NCI-H146 treated with DMSO at 0.1 percent for 48 hours (cell line): Measurements from ENCODE around the gene SHROOM3.

Experiments
- DNase-seq: peaks from one replicate; lab custom pipeline; 2025; ENCODE audit not compliant: unreplicated experiment; lab: John Stamatoyannopoulos, UW

SHROOM3 gene

DNA sequence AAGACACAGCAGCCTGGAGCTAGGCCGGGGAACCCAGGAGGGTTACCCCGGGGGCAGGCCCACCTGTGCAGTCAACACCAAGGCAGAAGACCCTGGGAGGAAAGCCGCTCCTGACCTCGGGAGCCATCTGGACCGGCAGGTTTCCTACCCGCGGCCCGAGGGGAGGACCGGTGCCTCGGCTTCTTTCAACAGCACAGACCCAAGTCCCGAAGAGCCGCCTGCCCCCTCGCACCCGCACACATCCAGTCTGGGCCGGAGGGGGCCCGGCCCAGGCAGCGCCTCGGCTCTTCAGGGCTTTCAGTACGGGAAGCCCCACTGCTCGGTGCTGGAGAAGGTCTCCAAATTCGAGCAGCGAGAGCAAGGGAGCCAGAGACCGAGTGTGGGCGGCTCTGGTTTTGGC, 305.2 kb downstream of the SHROOM3 start:
- DNase-seq, result no peak

DNA sequence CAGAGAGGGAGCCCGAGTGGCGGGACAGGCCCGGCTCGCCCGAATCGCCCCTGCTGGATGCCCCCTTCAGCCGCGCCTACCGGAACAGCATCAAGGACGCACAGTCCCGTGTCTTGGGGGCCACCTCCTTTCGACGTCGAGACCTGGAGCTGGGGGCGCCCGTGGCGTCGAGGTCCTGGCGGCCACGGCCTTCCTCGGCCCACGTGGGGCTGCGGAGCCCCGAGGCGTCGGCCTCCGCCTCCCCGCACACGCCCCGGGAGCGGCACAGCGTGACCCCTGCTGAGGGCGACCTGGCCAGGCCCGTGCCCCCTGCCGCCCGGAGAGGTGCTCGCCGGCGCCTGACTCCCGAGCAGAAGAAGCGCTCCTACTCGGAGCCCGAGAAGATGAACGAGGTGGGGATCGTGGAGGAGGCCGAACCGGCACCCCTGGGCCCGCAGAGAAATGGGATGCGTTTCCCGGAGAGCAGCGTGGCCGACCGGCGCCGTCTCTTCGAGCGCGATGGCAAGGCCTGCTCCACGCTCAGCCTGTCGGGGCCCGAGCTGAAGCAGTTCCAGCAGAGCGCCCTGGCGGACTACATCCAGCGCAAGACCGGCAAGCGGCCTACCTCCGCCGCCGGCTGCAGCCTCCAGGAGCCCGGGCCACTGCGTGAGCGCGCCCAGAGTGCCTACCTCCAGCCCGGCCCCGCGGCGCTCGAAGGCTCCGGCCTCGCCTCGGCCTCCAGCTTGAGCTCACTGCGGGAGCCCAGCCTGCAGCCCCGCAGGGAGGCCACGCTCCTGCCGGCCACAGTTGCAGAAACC, 306.0 kb downstream of the SHROOM3 start:
- DNase-seq, result no peak

DNA sequence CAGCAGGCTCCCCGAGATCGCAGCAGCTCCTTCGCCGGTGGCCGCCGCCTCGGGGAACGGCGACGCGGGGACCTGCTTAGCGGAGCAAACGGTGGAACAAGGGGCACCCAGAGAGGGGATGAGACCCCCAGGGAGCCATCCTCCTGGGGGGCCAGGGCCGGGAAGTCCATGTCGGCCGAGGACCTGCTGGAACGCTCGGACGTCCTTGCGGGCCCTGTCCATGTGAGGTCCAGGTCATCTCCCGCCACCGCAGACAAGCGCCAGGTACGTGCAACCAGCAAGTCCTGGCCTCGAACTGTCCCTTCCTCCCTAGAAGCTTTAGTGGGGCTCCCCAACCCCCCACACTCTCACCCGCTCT, 306.6 kb downstream of the SHROOM3 start:
- no peak for DNase-seq

DNA sequence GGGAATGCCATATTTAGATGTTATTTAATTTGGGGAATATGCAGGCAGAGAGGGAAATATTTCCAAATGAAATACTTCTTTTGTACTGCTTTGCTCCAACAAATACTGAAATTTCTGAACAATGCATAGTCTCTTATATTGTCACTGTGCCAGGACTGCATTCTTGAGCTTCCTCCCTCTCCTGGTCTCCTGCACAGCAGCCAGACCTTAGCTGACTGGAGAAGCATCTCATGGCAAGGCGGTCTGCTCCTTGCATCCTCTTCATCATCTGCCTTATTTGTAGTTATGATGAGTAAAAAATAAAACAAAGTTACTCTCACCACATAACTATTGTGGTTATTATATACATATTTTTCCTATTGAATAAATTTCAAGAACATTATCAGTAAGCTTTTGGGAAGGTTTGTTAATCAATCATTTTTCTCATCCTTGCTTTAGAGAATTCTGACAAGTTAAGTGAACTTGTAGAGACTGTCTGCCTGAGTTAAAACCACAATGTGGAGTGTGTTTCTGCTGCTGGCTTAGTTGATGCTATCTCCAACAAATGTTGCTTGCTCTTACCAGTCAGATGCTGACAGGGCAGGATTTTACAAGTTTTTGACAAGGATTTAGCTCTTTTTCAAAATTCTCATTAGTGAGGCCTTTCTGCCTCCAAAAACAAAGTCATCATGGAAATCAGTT, 309.4 kb downstream of the SHROOM3 start:
- no peak for DNase-seq

DNA sequence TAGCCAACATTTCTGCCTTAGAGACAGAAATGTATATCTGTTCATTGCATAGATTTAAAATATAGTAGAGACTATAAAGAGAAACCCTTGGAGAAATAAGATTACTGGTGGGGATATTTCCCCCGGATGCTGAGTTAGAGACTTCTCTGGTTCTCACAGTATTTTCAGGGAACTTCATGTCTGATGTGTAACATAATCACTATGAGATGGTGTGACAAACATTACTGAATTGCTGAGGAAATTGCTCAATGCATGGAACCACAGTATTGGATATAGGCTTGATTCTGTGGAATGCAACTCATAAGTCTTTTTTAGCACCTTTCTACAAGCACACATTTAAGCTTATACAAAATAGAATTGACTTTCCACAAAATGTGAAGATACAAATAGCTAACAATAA, 310.2 kb downstream of the SHROOM3 start:
- no peak for DNase-seq

DNA sequence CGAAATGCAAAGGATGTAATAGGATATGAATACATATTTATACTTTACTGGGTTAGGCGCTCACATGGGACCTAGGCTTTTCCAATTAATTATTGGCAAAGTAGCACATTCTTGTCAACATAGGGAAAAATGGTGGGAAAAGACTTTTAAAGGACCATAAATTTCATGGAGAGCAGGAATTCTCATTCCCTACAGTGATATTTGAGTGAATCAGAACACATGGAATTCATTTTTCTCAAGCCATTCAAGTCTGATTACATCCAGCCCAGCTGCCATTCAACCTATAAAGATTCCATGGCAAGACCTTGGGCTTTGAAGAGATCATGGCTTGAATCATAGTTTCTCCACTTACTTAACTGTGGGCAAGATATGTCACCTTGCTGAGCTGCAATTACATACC, 312.5 kb downstream of the SHROOM3 start:
- DNase-seq, result no peak

DNA sequence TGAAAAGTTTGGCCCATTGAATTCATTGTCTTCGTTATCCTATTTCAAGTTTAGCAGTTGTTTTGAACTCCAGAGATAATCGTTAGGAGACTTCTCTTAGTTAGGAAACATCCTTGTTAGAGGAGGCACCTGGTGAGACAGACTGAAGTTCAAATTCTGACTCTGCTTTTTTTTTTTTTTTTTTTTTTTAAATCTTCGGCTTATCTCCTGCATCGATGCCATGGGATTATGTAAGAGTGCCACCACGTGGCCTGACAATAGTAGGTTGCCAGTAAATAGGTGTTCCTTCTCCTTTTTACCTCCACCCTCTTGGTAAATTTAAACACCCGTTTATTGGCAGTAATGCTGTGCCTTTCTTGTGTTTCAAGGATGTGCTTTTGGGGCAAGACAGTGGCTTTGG, 313.6 kb downstream of the SHROOM3 start:
- no peak for DNase-seq

DNA sequence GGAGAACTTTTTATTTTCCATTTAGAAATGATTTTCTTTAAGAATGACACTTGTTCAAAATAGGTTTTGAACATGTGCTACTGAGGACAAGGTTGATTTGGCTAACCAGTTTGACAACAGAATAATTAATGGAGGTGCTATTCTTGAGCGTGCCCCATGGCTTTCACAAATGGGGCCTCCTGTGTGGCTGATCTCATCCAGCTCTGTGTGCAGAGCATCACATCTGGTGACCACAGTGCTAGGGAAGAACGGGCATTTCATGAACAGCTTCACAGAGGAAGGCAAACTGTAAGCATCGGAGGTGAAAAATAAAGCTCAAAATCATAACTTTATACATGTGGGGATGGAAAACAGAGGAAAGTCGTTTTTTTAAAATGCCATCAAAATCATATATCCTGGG, 314.3 kb downstream of the SHROOM3 start:
- no peak for DNase-seq

DNA sequence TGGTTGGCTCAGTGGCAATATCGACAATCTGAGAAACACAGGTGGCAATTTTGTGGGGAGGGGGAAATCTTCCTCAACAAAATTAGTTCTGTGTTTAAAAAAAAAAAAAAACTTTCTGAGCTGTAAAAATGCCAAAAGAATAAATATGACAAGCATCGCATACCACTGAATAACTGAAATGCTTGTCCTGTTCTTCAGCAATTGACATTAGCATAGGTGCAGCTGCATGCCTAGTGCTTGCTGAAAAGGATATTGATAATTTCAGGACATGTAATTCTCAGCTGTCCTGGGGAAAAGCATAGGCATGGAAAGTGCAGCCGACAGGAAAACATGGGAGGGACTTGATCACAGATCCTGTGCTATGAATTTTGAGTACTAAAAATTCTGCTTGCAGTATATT, 315.7 kb downstream of the SHROOM3 start:
- no peak for DNase-seq

DNA sequence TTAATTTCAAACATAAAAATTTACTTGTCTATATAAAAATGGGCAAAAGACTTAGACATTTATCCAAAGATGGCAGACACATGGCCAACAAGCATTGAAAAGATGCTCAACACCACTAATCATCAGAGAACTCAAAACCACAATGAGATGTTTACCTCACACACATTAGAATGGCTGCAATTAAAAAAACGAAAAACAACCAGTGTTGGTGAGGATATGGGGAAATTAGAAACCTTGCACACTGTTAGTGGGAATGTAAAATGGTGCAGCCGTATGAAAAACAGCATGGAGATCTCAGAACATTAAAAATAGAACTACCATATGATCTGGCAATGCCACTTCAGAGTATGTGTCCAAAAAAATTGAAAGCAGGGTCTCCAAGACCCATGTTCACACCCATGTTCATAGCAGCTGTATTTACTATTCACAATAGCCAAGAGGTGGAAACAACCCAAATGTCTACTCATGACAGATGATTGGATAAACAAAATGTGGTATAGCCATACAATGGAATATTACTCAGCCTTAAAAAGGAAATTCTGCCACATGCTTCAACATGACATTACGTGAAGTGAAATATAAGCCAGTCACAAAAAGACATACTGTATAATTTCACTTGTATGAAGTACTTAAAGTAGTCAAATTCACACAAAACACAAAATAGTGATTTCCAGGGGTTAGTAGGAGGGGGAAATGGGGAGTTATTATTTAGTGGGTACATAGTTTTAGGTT, 316.7 kb downstream of the SHROOM3 start:
- DNase-seq, result no peak

DNA sequence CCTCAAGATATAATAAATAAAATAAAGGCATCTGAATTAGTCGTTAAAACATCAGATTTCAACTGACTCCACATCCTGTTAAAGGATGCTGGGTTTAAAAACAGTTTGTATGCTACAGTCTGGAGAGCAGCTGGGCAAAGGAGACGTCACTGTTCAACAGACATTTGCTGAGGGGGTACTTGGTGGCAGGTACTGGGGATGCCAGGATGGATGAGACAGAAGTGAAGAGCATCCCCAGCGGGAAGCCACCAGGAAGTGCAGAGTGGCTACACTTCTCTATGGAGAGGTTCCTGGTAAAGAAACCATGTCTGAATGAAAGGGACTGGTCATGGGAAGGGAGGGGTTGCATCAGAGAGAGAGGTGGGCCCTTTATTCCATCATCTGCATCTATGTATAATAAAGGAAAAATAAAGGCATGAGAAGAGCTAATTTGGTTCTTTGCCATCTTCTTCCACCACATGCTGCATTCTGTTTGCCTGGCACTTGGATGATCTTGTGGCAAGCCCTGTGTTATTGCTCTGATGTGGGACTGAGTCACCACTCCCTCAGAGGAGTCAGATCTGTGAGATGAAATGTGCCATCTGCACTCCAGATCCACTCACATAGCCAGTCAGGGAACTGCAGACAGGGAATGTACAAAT, 318.0 kb downstream of the SHROOM3 start:
- no peak for DNase-seq

DNA sequence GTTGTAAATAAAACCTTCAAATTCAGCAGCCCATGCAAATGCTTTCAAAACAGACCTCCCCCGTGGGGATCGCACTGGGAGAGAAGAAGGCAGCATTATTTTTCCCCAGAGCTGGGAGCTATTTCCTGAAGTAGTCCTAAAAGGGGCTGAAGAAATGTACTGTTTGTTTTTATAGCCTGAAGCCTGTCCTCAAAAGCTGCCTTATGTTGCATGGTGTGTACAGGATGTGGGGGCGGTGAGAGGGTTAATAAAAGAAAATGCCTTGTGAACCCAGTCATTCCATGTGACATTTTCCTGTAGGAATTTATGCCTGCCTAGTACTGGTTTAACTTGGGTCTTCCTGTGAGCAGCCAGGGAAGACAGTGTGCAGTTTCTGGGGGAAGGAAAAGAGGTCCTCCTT, 318.8 kb downstream of the SHROOM3 start:
- no peak for DNase-seq

DNA sequence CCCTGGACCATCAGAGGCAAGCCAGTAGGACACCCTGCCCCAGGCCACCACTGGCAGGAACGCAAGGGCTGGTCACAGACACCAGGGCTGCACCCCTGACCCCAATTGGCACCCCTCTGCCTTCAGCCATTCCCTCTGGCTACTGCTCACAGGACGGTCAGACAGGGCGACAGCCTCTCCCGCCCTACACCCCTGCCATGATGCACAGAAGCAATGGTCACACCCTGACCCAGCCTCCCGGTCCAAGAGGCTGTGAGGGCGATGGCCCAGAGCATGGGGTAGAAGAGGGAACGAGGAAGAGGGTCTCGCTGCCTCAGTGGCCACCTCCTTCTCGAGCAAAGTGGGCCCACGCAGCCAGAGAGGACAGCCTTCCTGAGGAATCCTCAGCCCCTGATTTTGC, 319.4 kb downstream of the SHROOM3 start:
- DNase-seq, result no peak

DNA sequence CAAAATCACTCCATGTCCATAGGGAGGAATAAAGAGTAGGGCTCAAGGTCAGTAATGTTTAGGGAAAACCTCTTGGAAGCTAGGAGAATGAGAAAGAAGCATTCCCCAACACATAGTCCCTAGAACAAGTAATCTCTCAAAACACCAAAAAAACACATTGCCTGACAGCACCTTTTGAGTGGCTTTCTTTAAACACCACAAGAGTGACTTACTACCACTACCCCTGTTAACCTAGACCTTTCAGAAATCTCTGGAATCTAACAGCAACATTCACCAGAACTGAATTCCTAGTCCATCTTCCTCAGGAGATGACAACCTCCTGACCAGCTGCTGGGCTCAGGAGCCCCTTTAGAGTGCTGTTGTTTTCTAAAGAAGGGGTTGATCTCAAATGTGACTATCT, 320.7 kb downstream of the SHROOM3 start:
- no peak for DNase-seq

DNA sequence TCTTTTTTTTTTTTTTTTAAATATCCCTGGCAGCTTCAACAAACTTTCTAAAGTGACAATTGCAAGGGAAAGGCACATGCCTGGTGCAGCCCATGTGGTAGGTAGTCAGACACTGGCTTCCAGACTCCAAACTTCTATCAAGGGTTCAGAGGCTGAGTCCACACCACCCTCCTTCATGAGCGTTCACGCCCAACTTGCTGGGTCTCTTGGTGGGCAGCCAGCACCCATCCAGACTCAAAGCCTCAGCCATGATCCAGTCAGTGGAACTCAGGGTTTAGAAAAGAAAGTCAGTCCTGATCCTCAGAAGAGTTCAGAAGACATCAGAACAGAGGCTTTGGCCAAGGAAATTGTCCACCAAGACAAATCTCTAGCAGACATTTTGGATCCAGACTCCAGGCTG, 321.4 kb downstream of the SHROOM3 start:
- no peak for DNase-seq

DNA sequence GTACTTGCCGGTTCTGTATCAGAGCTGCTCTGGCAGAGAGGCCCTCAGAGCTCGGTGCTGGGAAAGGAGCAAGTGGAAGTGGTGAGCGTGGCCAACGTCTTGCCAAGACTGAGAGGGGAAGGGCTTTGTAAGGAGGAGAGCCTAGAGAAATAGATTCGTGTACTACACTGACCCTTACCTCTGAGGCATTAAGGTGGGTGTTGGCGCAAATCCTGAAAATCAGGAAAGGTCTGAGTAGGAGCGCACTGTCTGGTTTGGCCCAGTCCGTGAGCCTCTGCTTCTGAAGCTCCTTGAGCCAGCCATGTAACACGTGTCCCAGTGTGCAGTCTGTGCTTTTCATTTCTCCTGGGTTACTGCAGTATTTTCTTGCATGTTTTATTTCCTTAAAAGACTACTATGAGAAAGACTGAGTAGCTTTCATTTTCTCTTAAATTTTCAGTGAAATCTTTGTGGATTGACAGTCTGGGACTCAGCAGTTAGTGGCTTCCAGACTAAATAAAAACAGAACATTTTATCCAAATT, 322.4 kb downstream of the SHROOM3 start:
- no peak for DNase-seq

DNA sequence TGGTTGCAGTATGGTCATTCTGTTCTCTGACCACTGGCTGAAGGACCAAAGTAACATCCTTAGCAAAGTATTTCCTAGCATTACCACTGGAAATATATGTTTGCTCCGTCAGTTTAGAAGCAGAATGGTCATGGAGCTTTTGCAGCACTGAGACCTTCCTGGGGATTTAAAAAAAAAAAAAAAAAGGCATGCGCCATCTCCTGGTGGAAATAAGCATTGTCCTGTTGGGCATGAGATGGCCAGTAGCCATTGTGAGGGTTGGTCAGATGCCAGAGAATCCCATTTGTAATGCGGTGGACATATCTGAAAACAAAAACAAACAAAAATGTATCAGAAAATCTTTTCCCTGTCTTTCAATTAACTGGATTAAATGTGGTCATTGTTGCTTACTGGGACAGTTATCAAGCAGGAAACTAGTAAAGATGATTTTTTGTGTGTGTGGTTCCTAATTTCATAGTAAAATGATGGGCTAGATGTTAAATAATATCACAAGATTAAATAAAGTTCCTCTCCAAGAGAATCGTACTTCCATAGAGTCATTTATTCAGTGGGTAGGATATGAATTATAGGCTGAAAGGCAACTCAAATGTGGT, 323.4 kb downstream of the SHROOM3 start:
- DNase-seq, result peak; percentile 9

DNA sequence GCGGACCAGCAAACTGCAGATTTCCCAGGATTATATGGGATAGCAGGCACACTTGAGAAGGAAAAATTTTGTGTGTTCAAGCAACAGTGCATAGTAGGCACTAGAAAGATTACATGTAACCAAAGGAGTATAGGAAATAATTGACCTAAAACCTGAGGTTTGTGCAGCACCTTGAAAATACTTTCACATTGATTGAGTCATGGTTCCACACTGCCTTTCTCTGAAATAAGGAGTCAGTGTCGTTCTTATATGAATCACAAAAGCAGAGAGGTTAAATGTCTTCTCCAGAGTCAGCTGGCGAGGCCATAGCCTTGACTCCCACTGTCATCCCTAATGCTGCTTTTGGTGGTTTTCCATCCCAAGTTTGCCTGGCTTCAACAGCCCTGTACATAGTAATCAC, 324.0 kb downstream of the SHROOM3 start:
- DNase-seq, result no peak

DNA sequence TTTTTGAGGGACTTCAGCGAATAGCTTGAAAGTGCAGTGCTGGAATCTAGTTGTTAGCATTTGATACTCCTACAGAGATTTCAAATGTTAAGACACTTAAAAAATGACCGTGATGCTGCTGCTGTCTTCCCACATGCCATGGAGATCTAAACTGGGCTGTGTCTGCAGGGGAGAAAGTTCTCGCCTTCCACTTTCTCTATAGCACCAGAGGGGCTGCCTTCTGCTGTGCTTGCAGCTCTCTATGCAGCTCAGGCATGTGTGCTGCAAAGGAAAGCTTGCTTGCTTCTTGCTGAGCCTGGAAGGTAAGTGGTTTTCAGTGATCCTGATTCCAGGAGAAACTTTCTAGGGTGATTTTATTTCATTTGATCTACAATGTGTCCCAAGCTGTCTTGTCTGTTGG, 325.2 kb downstream of the SHROOM3 start:
- DNase-seq, result no peak

DNA sequence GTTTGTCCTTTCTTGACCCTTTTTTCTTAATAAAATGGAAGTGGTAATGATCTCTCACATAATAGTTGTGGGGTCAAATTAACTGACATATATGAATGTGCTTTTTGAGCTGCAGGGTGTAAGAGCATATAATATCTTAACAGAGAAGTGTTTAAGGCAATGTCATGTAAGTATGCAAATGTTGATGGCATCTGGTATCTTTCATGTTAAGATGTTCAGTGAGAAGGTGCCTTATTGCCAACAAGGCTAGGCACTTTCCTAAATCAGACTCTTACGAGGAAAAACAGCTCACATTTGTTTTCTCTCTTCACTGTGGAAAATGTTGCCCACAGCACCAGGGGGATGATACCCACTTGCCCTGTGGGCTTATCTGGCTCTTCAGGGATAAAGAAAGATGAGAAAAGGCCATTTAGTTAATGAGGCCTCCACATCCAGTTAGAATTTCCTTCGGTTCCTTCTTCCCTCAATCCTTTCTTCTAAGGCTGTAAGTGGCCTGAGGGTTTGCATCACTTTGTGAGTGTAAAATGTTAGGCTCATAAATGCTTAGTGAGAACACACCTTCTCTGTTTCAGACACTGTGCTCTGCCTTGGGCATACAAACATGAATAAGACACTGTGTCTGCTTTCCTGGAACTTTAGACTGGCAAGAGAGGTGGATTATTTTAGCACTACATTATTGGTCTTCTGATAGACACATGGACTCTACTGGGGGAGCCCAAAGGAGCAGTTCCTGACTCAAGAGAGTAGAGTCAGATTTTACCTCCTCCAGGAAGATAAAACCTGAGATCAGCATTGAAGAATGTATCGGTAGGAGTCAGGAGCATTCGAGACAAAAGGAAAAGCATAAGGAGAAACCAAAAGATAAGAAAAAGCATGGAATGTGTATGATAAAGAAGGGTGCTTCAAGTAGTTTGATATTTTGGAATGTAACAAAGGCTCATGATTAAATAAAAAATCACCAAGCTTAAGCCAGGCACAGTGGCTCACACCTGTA, 327.4 kb downstream of the SHROOM3 start:
- DNase-seq, result no peak
